SU-DHL-6 (cell line): ENCODE data around the gene BMP15.

Experiments used
- CTCF ChIP-seq: fragments of 200-600 bp; sonication (generic); IDR thresholded peaks from one replicate; pipeline ENCODE4 v1.5.1; 2017; ENCODE audit warnings: antibody characterized with exemption, mild to moderate bottlenecking, low read length, moderate library complexity; ENCODE audit not compliant: insufficient read depth, poor library complexity, severe bottlenecking
- EZH2phosphoT487 ChIP-seq: fragments of 200-600 bp; sonication (generic), shearing (Covaris generic); conservative IDR thresholded peaks from 2 replicates; pipeline ENCODE4 v1.6.1; 2018; ENCODE audit warnings: mild to moderate bottlenecking, antibody characterized with exemption, low read length, moderate library complexity, mixed read lengths

GRCh38 chrX:50927127-50927526 is 16.6 kb downstream of the BMP15 start:
- TF ChIP-seq CTCF = no peak
- no peak for TF ChIP-seq EZH2phosphoT487
